ENCODE measurements around the gene ATP6V0D1.

Gene ATP6V0D1

DNA sequence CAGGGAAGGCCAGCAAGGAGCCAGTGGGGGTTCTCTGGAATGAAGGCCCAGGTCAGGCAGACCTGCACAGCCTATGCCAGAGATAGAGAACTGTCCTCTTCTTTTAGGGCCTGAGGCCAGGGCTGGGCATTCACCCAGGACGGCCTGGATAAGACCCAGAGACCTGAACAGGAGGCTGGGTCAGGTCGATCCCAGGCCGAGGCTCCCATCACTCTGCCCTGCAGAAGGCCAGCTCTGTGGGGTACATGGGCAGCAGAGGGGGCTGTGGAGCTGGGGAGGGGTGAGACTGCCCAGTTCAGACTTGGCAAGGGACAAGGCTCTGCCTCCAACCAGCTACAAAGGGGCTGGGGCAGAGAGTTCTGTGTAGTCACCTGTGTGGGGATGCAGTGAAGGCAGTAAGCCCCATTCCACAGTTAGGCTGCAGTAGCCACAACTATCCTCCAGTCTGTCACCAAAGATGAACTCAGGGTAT, 35.5 kb downstream of the ATP6V0D1 start:
- no peak for DNase-seq (ENCODE audit: low read depth)

DNA sequence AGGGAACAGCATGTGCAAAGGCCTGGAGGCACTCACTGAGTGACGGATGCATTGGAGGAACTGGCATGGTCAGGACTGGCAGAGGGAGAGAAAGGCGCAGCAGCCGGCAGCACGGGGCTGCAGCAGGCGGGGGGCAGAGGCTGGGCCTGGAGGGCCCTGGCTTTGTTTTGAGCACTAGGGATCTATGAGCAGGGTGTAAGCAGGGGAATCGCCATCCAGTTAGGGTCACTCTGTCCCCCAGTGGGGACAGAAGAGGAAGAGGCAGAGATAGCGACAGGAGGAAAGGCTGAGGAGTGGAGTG, 35.9 kb downstream of the ATP6V0D1 start:
- DNase-seq (ENCODE audit: low read depth): no peak

DNA sequence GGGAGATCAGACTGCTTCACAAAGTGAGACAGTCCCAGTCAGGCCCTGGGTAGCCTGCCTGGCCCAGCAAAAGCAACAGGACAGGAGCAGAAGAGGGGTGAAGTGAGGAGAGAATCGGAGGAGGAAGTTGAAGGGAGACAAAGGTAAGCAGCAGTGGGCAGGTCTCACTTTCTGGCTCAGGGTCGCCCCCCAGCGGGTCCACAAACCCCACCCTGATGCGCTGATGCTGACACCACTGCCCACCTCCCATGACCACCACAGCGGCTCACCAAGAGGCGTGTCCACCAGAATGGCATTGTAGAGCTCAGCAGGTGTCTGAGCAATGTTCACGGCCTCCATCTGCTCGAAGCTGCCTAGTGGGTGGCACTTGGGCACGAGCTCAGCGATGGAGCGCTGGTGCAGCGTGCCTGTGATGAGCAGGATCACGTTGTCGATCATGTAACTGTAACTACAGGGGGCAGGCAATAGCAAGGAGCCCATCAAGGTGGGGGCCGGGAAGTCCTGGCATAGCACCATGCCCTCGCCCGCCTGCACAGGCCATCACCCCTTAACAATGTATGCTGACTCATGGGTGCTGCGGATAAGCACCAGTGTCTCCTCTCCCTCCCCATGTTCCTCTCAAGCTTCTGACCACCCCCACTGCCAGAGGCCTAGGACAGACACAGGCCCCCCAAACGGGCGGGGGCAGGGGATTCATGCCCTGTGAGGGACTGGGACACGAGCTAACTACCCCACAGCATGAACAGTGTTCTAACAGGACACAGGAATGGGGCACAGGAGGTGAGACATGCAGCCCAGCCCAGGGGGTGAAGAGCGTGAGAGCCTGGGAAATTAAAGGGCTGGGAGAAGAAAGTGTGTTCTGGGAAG, 36.5 kb downstream of the ATP6V0D1 start:
- DNase-seq (ENCODE audit: low read depth): no peak

- no peak for DNase-seq (ENCODE audit: low read depth)
Observed at GRCh38 chr16:67443265-67443664, 37.7 kb downstream of the ATP6V0D1 start.

GRCh38 chr16:67442581-67443255, 38.2 kb downstream of the ATP6V0D1 start:
- no peak for DNase-seq (ENCODE audit: low read depth)

DNA sequence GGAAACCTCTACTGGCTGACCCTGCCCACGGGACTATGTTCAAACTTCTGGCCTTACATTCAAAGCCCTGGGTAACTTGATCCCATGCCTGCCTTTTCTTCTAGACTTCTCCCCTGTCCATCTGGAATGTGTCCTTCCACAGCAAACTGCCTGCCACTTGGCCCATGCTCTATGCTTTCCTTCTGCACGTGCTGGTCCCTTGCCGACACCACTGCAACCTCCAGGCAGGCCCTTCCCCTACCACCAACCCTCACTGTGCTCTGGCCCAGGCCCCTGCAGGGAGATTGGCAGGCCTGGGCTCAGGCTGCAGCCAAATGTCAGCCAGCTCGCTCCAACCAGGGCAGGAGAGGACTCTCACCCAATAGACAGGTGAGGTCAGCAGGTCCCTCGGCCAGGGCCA, 39.0 kb downstream of the ATP6V0D1 start:
- DNase-seq (ENCODE audit: low read depth): no peak

GRCh38 chr16:67441271-67441753, 39.6 kb downstream of the ATP6V0D1 start:
- DNase-seq (ENCODE audit: low read depth): no peak

- no peak for DNase-seq (ENCODE audit: low read depth)
Observed at GRCh38 chr16:67438824-67439393, 42.0 kb downstream of the ATP6V0D1 start.

DNA sequence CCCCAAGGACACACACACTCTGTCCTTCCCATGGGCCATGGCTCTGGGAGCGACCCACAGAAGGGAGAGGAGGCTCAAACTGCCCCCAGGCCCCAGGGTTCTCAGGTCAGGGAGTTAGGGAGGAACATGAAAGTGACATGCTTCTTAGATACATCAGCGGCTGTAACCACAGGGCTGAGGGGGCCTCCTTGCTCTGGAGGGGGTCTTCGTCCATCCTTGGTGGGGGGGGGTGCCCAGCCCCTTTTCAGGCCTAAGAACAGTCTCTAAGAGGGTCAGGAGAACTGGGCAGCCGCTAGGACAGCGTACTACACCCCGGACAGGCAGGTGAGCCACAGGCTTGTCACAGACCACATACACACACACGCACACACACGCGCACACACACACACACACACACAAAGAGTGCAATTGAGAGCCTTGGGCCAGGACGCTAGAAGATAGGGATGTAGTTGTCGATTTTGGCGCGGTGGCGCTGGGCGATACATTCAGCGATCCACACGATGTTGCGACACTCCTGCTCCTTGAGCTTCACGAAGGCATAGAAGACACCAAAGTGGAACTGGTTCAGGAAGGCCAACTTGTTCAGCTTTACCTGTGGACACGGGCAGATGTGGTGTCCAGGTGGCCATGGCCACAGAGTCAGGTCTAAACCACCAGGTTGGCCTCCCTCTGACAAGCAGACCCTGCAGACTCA, 42.7 kb downstream of the ATP6V0D1 start:
- DNase-seq (ENCODE audit: low read depth): no peak

DNA sequence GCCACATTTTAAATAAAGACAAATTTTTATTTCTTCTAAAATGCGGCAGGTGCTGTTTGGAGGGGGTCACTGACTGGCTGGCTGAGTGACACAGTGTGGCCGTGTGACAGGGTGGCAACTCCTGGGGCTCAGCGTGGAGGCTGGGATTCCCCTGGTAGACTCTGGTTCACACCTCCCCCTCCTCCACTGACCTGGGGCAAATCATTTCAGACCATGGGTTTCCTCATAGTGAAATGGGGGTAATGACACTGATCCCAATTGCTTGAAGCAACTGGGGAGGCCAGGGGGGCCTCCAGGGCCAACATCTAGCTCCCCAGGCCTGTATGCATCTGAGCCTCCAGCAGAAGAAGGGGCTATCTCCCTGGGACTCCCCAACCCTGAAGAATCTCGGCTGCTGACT, 43.4 kb downstream of the ATP6V0D1 start:
- no peak for DNase-seq (ENCODE audit: low read depth)

- DNase-seq (ENCODE audit: low read depth): no peak
Observed at GRCh38 chr16:67436640-67437193, 44.2 kb downstream of the ATP6V0D1 start.

DNA sequence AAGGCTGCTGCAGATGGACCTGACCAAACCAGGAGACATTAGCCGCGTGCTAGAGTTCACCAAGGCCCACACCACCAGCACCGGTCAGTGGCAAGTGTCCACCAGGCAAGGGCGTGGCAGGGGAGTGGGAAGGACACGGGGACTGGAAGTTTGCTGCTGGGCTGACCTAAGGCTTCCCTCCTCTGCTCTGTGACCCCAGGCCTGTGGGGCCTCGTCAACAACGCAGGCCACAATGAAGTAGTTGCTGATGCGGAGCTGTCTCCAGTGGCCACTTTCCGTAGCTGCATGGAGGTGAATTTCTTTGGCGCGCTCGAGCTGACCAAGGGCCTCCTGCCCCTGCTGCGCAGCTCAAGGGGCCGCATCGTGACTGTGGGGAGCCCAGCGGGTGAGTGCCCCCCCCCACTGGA, 45.2 kb downstream of the ATP6V0D1 start:
- no peak for DNase-seq (ENCODE audit: low read depth)

DNA sequence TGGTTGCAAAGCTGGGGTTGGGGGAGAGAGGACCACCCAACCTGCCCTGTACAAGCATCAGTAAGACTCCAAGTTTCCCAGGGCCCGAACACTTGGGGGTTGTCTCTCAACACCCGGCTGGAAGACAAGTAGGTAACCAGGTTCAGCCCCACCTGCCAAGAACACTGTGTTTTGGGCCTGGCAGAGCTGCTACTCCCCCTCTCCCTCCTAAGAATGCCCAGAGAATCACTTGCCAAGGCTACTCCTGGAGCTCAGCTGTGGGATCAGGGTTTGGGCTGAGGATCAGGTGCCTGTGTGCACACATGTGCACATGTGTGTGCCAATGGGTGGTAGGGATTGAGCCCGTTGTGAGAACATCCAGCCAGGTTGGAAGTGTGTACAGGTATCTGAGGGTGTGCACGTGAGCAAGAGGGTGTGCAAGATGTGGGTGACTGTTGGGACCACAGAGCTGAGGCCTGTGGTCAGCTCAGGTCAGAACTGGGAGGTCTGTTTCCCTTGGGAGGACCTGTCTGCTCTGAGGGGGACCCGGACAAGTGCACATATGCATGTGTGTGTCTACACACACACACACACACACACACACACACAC, 47.7 kb downstream of the ATP6V0D1 start:
- no peak for DNase-seq (ENCODE audit: low read depth)

- DNase-seq (ENCODE audit: low read depth): no peak
Observed at GRCh38 chr16:67432506-67432890, 48.5 kb downstream of the ATP6V0D1 start.

GRCh38 chr16:67431775-67432505, 49.0 kb downstream of the ATP6V0D1 start:
- DNase-seq (ENCODE audit: low read depth): no peak

- peak; percentile 18 for DNase-seq (ENCODE audit: low read depth)
Observed at GRCh38 chr16:67430977-67431774, 49.8 kb downstream of the ATP6V0D1 start, which contains the start of gene HSD11B2. Gene HSD11B2 (plus strand): TSS chr16:67431121. CDS start chr16:67431249, 128 bp downstream.

- peak; percentile 39 for DNase-seq (ENCODE audit: low read depth)
Observed at GRCh38 chr16:67430504-67430976, 50.4 kb downstream of the ATP6V0D1 start.

DNA sequence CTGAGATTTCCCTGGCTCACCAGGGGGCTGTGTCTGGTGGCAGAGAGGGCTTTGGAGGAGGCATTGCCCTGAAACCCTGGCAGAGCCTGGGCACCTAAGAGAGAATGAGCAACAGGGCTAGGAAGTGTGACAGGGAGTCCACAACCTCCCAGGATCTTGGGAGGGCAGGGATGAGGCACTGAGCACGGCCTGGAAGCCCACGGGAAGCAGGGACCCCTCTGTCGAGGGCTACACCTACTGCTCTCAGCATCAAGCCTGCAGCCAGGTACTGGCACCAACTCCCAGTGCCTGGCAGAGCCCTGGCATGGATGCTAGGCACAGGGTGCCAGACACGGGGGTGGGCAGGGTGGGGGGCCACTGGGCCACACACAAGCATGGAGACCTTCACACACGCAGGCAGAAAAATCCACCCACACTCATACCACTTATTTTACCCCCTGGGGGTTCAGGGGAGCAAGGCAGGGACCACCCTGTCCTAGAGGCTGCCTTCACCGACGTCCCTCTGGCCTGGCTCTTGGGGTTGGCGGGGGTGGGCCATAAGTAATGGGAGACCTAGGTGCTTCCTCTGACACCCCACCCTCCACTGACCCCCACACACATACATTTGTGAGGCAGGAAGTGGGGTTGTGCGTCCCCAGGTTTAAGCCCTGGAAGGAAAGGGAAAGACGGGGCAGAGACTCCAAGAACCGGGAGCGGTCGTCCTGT, 51.0 kb downstream of the ATP6V0D1 start:
- DNase-seq (ENCODE audit: low read depth): no peak
